A673 (cell line): ENCODE results near the gene RNU2-1. TPM values are rescaled to one million over a fixed set of nuclear protein-coding genes. Genes with fewer than 3 reads are reported as not detected.
A peak's percentile ranks its signal among the peaks of the same experiment; 100 is the strongest.
"Not testable (repeated sequence)": the region's sequence is repeated elsewhere in the genome, so short reads cannot be mapped to it uniquely, and the experiment has no call there.

Source experiments
- Bru-seq: library from RNA; stranded (reverse); fragments of 400-500 nt; gene quantifications from one replicate; lab custom pipeline; 2021; lab: Mats Ljungman, UMichigan
- BruChase-seq, 2 experiments: library from RNA; stranded (reverse); fragments of 400-500 nt; gene quantifications; one replicate each; lab custom pipeline; 2021; lab: Mats Ljungman, UMichigan
- BruUV-seq: library from RNA; stranded (reverse); fragments of 400-500 nt; replicated peaks from 2 replicates; lab custom pipeline; 2021; lab: Mats Ljungman, UMichigan
- CTCF ChIA-PET: fragments of 300-600 bp; sonication (Branson Sonifier 250); formaldehyde crosslinking; loops from one replicate; lab custom pipeline; 2022; ENCODE audit warnings: antibody characterized with exemption; lab: Charles Lee
- POLR2A ChIA-PET: fragments of 300-600 bp; sonication (Branson Sonifier 250); formaldehyde crosslinking; loops from one replicate; lab custom pipeline; 2022; ENCODE audit warnings: antibody characterized with exemption; ENCODE audit not compliant: low non-redundant PET; lab: Charles Lee
- DNase-seq: peaks from one replicate; pipeline ENCODE4 v3.0.0-alpha.2; 2015; ENCODE audit warnings: low spot score
- H3K27ac ChIP-seq: fragments of 200-600 bp; sonication (generic); 2 replicates; pipeline ENCODE4 v1.5.1; 2016; ENCODE audit warnings: mixed run types, low read depth, mild to moderate bottlenecking, mixed read lengths, antibody characterized with exemption, low read length; ENCODE audit not compliant: poor library complexity, severe bottlenecking
- H3K27me3 ChIP-seq: fragments of 200-600 bp; sonication (generic); replicated peaks from 2 replicates; pipeline ENCODE4 v1.6.1; 2017; ENCODE audit warnings: mixed run types, low read depth, mild to moderate bottlenecking, mixed read lengths, antibody characterized with exemption, low read length; ENCODE audit not compliant: insufficient read depth, poor library complexity
- H3K36me3 ChIP-seq: fragments of 200-600 bp; sonication (generic); 2 replicates; pipeline ENCODE4 v1.6.1; 2016; ENCODE audit warnings: mixed run types, mild to moderate bottlenecking, mixed read lengths, antibody characterized with exemption, low read length; ENCODE audit not compliant: insufficient read depth, poor library complexity, severe bottlenecking
- H3K4me1 ChIP-seq: fragments of 200-600 bp; sonication (generic); 2 replicates; pipeline ENCODE4 v1.6.1; 2017; ENCODE audit warnings: mixed run types, mild to moderate bottlenecking, mixed read lengths, antibody characterized with exemption, low read length; ENCODE audit not compliant: insufficient read depth, poor library complexity, severe bottlenecking
- H3K4me3 ChIP-seq: fragments of 200-600 bp; sonication (generic); 2 replicates; pipeline ENCODE4 v1.5.1; 2016; ENCODE audit warnings: low read depth, mixed run types, mild to moderate bottlenecking, mixed read lengths, low read length; ENCODE audit not compliant: poor library complexity, severe bottlenecking
- H3K9me3 ChIP-seq: fragments of 200-600 bp; sonication (generic); 2 replicates; pipeline ENCODE4 v1.6.1; 2016; ENCODE audit warnings: mixed run types, low read depth, mild to moderate bottlenecking, mixed read lengths, antibody characterized with exemption, low read length; ENCODE audit not compliant: poor library complexity, severe bottlenecking
- intact Hi-C: fragments of 100-400 bp; cut with micrococcal nuclease; formaldehyde crosslinking; loops from one replicate; pipeline ENCODE4 v1.10.0; 2022; ENCODE audit not compliant: unreplicated experiment
- long read RNA-seq: library from polyadenylated mRNA; stranded (forward); transcript quantifications from one replicate; pipeline ENCODE4 v2.0.0, GENCODE V29; 2022
- total RNA-seq: library from RNA; stranded (reverse); gene quantifications from 2 replicates; pipeline ENCODE4 v1.2.3, GENCODE V29; 2021

RNU2-1 gene
- total RNA-seq (3,906 and 4,067 TPM in 2 replicates), Bru-seq, nascent RNA (not detected), BruChase-seq, experiment 1, labeled RNA remaining after a 2-hour chase (not detected), BruChase-seq, experiment 2, labeled RNA remaining after a 6-hour chase (not detected)
- long read RNA-seq, result 0 reads

GRCh38 chr17:43233877-43234276 lies at the start of gene RNU2-1:
Gene RNU2-1, minus strand, starts transcription at chr17:43233977.
- H3K4me1 ChIP-seq, H3K36me3 ChIP-seq, BruUV-seq, H3K27me3 ChIP-seq, H3K9me3 ChIP-seq, DNase-seq, POLR2A ChIA-PET, H3K4me3 ChIP-seq, H3K27ac ChIP-seq, intact Hi-C loops, CTCF ChIA-PET: not testable (repeated sequence)

GRCh38 chr17:43272914-43273313 lies 39.1 kb upstream of the RNU2-1 start:
- H3K36me3 ChIP-seq, H3K9me3 ChIP-seq, H3K27ac ChIP-seq, intact Hi-C loops, H3K4me3 ChIP-seq, POLR2A ChIA-PET, CTCF ChIA-PET, H3K27me3 ChIP-seq, DNase-seq, H3K4me1 ChIP-seq: not testable (repeated sequence)
- TSS peak; percentile 100 for BruUV-seq

- H3K4me1 ChIP-seq, H3K27me3 ChIP-seq, POLR2A ChIA-PET, DNase-seq, H3K9me3 ChIP-seq, BruUV-seq, H3K27ac ChIP-seq, H3K4me3 ChIP-seq, CTCF ChIA-PET, H3K36me3 ChIP-seq, intact Hi-C loops: not testable (repeated sequence)
Observed at GRCh38 chr17:43272483-43272882, 38.7 kb upstream of the RNU2-1 start.

GRCh38 chr17:43270552-43271504 lies 37.1 kb upstream of the RNU2-1 start:
- H3K4me3 ChIP-seq, H3K36me3 ChIP-seq, BruUV-seq, intact Hi-C loops, DNase-seq, CTCF ChIA-PET, H3K27me3 ChIP-seq, H3K9me3 ChIP-seq, H3K27ac ChIP-seq, H3K4me1 ChIP-seq, POLR2A ChIA-PET: not testable (repeated sequence)

GRCh38 chr17:43246456-43246855 lies 12.7 kb upstream of the RNU2-1 start:
- POLR2A ChIA-PET, H3K27me3 ChIP-seq, H3K4me3 ChIP-seq, intact Hi-C loops, H3K36me3 ChIP-seq, CTCF ChIA-PET, H3K27ac ChIP-seq, DNase-seq, H3K9me3 ChIP-seq, H3K4me1 ChIP-seq, BruUV-seq: not testable (repeated sequence)

- BruUV-seq, intact Hi-C loops, H3K4me3 ChIP-seq, H3K27me3 ChIP-seq, H3K27ac ChIP-seq, H3K36me3 ChIP-seq, H3K9me3 ChIP-seq, DNase-seq, POLR2A ChIA-PET, CTCF ChIA-PET, H3K4me1 ChIP-seq: not testable (repeated sequence)
Observed at GRCh38 chr17:43240596-43241352, 7.0 kb upstream of the RNU2-1 start.

- intact Hi-C loops, POLR2A ChIA-PET, H3K36me3 ChIP-seq, H3K27ac ChIP-seq, H3K4me3 ChIP-seq, CTCF ChIA-PET, H3K4me1 ChIP-seq, H3K9me3 ChIP-seq, H3K27me3 ChIP-seq, DNase-seq, BruUV-seq: not testable (repeated sequence)
Observed at GRCh38 chr17:43239597-43239996, 5.8 kb upstream of the RNU2-1 start.
